Astrocyte (in vitro differentiated cells and primary cell): ENCODE data around the gene EEF2K. TPM values are rescaled to one million over a fixed set of nuclear protein-coding genes. Genes with fewer than 3 reads are reported as not detected.

ENCODE experiments used
- DNase-seq: peaks from one replicate; pipeline ENCODE4 v3.0.0-alpha.2; 2010; ENCODE audit warnings: low read depth
- FAIRE-seq: peaks from 2 replicates; lab custom pipeline; 2011; peaks lifted over from hg19 to GRCh38; lab: Jason Lieb, UNC
- H2AFZ ChIP-seq: 2 replicates; pipeline ENCODE4 v1.6.0; 2012; ENCODE audit warnings: low read depth, low read length, inconsistent platforms
- H3K27ac ChIP-seq: 2 replicates; pipeline ENCODE4 v1.5.1; 2011; ENCODE audit warnings: low read depth, low read length, inconsistent platforms
- H3K27me3 ChIP-seq: 2 replicates; pipeline ENCODE4 v1.6.0; 2011; ENCODE audit warnings: low read length, inconsistent platforms; ENCODE audit not compliant: insufficient read depth
- H3K36me3 ChIP-seq: 2 replicates; pipeline ENCODE4 v1.5.1; 2011; ENCODE audit warnings: low read length, inconsistent platforms; ENCODE audit not compliant: insufficient read depth
- H3K4me1 ChIP-seq: 2 replicates; pipeline ENCODE4 v1.5.1; 2011; ENCODE audit warnings: low read length, inconsistent platforms; ENCODE audit not compliant: insufficient read depth
- H3K4me2 ChIP-seq: 2 replicates; pipeline ENCODE4 v1.6.0; 2012; ENCODE audit warnings: low read length, inconsistent platforms
- H3K4me3 ChIP-seq: 2 replicates; pipeline ENCODE4 v1.5.1; 2011; ENCODE audit warnings: low read depth, mild to moderate bottlenecking, low read length, inconsistent platforms; ENCODE audit not compliant: insufficient read depth
- H3K79me2 ChIP-seq: 2 replicates; pipeline ENCODE4 v1.6.0; 2012; ENCODE audit warnings: mild to moderate bottlenecking, low read length, inconsistent platforms; ENCODE audit not compliant: insufficient read depth
- H3K9ac ChIP-seq: 2 replicates; pipeline ENCODE4 v1.6.0; 2012; ENCODE audit warnings: mild to moderate bottlenecking, low read length, inconsistent platforms
- H3K9me3 ChIP-seq: 2 replicates; pipeline ENCODE4 v1.5.1; 2012; ENCODE audit warnings: low read depth, mild to moderate bottlenecking, low read length, inconsistent platforms; ENCODE audit not compliant: insufficient read depth
- H4K20me1 ChIP-seq: 2 replicates; pipeline ENCODE4 v1.6.0; 2012; ENCODE audit warnings: low read length, inconsistent platforms; ENCODE audit not compliant: insufficient read depth
- H3K27ac Mint-ChIP-seq: one replicate; pipeline ENCODE4 v1.8.0; 2021; ENCODE audit warnings: mild to moderate bottlenecking, mixed read lengths; ENCODE audit not compliant: unreplicated experiment
- H3K27me3 Mint-ChIP-seq: one replicate; pipeline ENCODE4 v1.8.0; 2021; ENCODE audit warnings: low read depth, mixed read lengths; ENCODE audit not compliant: unreplicated experiment
- H3K36me3 Mint-ChIP-seq: one replicate; pipeline ENCODE4 v1.8.0; 2021; ENCODE audit warnings: low read depth, mixed read lengths; ENCODE audit not compliant: unreplicated experiment
- H3K4me1 Mint-ChIP-seq: one replicate; pipeline ENCODE4 v1.8.0; 2021; ENCODE audit warnings: low read depth, mixed read lengths; ENCODE audit not compliant: unreplicated experiment
- H3K4me3 Mint-ChIP-seq: one replicate; pipeline ENCODE4 v1.8.0; 2021; ENCODE audit warnings: mild to moderate bottlenecking, moderate library complexity, mixed read lengths; ENCODE audit not compliant: unreplicated experiment
- H3K9me3 Mint-ChIP-seq: one replicate; pipeline ENCODE4 v1.8.0; 2021; ENCODE audit warnings: mild to moderate bottlenecking, mixed read lengths; ENCODE audit not compliant: unreplicated experiment
- CTCF ChIP-seq: IDR thresholded peaks from 2 replicates; pipeline ENCODE4 v1.5.1; 2011; ENCODE audit warnings: low read depth, mild to moderate bottlenecking, inconsistent platforms, low read length, moderate library complexity; ENCODE audit not compliant: insufficient read depth
- EZH2 ChIP-seq: IDR thresholded peaks from 2 replicates; pipeline ENCODE4 v1.6.1; 2012; ENCODE audit warnings: mild to moderate bottlenecking, low read length, inconsistent platforms; ENCODE audit not compliant: insufficient read depth
- total RNA-seq: library from RNA; stranded (reverse); gene quantifications from 2 replicates; pipeline ENCODE4 v1.2.1, GENCODE V29; 2021

Gene EEF2K
- total RNA-seq, 1 donor from 2014 or later, result 20.9 TPM

GRCh38 chr16:22333457-22333994 is 127.4 kb downstream of the EEF2K start:
- peaks cover 16% of the 10 kb centered on the region for H3K79me2 ChIP-seq
- H3K36me3 ChIP-seq, result peaks cover 58% of the 10 kb centered on the region
- H3K9me3 ChIP-seq, result no peaks in the 10 kb centered on the region
- Mint-ChIP-seq H3K36me3 (peaks cover 43% of the 10 kb centered on the region), H3K4me3 (no peak overlapping the region), H3K9me3 (peaks cover 13% of the 10 kb centered on the region), H3K4me1 (peaks cover 3% of the 10 kb centered on the region), H3K27ac (no peak overlapping the region), H3K27me3 (no peaks in the 10 kb centered on the region)
- no peak overlapping the region for H2AFZ ChIP-seq
- no peaks in the 10 kb centered on the region for H3K4me1 ChIP-seq
- peaks cover 56% of the 10 kb centered on the region for H4K20me1 ChIP-seq
- no peak for TF ChIP-seq CTCF
- no peak for TF ChIP-seq EZH2
- no peak for DNase-seq
- no peak overlapping the region for H3K9ac ChIP-seq
- no peak overlapping the region for H3K4me3 ChIP-seq
- no peak for FAIRE-seq
- no peaks in the 10 kb centered on the region for H3K27me3 ChIP-seq
- H3K4me2 ChIP-seq, result no peak overlapping the region
- no peak overlapping the region for H3K27ac ChIP-seq

GRCh38 chr16:22335668-22336246 is 129.7 kb downstream of the EEF2K start:
- H3K27ac ChIP-seq, result no peak overlapping the region
- TF ChIP-seq CTCF (no peak), EZH2 (no peak)
- Mint-ChIP-seq H3K4me1 (peaks cover 3% of the 10 kb centered on the region), H3K4me3 (no peak overlapping the region), H3K36me3 (peaks cover 54% of the 10 kb centered on the region), H3K27ac (no peak overlapping the region), H3K9me3 (peaks cover 19% of the 10 kb centered on the region), H3K27me3 (no peaks in the 10 kb centered on the region)
- H3K4me3 ChIP-seq, result no peak overlapping the region
- no peak overlapping the region for H3K9ac ChIP-seq
- H3K79me2 ChIP-seq, result peaks cover 18% of the 10 kb centered on the region
- H4K20me1 ChIP-seq, result peaks cover 45% of the 10 kb centered on the region
- H3K4me2 ChIP-seq, result no peak overlapping the region
- no peak overlapping the region for H2AFZ ChIP-seq
- DNase-seq, result no peak
- no peaks in the 10 kb centered on the region for H3K27me3 ChIP-seq
- no peaks in the 10 kb centered on the region for H3K9me3 ChIP-seq
- H3K4me1 ChIP-seq, result no peaks in the 10 kb centered on the region
- no peak for FAIRE-seq
- peaks cover 51% of the 10 kb centered on the region for H3K36me3 ChIP-seq

- Mint-ChIP-seq H3K36me3 (peaks cover 55% of the 10 kb centered on the region), H3K4me1 (peaks cover 3% of the 10 kb centered on the region), H3K4me3 (no peak overlapping the region), H3K9me3 (peaks cover 23% of the 10 kb centered on the region), H3K27me3 (no peaks in the 10 kb centered on the region), H3K27ac (no peak overlapping the region)
- no peaks in the 10 kb centered on the region for H3K27me3 ChIP-seq
- TF ChIP-seq EZH2, result no peak
- H3K4me1 ChIP-seq, result no peaks in the 10 kb centered on the region
- H3K9ac ChIP-seq, result no peak overlapping the region
- FAIRE-seq, result no peak
- H3K79me2 ChIP-seq, result peaks cover 18% of the 10 kb centered on the region
- peaks cover 48% of the 10 kb centered on the region for H3K36me3 ChIP-seq
- no peak overlapping the region for H2AFZ ChIP-seq
- H3K4me3 ChIP-seq, result no peak overlapping the region
- no peak overlapping the region for H3K27ac ChIP-seq
- no peak for DNase-seq
- peaks cover 39% of the 10 kb centered on the region for H4K20me1 ChIP-seq
- no peaks in the 10 kb centered on the region for H3K9me3 ChIP-seq
- no peak overlapping the region for H3K4me2 ChIP-seq
Observed at GRCh38 chr16:22336581-22336980, 130.5 kb downstream of the EEF2K start.
